Transverse colon (tissue), 4 donors: ENCODE results near the gene TAF11L2.
"Not testable (repeated sequence)": the region's sequence is repeated elsewhere in the genome, so short reads cannot be mapped to it uniquely, and the experiment has no call there.

Experiments used
- CTCF ChIP-seq, 5 experiments: fragments of 200-600 bp in 3 of 5; fragments of 450-650 bp in 2 of 5; sonication (generic) in 3 of 5; IDR thresholded peaks; 1 replicate in 2 of 5; 2 replicates in 3 of 5; pipeline ENCODE4 v1.5.1; 2016 to 2017; ENCODE audit warnings: antibody characterized with exemption in 5 of 5, inconsistent platforms in 3 of 5, mild to moderate bottlenecking in 2 of 5, moderate library complexity in 1 of 5
- EP300 ChIP-seq: sonication (generic); formaldehyde crosslinking; IDR thresholded peaks from one replicate; pipeline ENCODE4 v1.6.1; 2017; ENCODE audit warnings: antibody characterized with exemption, low read depth
- POLR2A ChIP-seq: fragments of 450-650 bp; IDR thresholded peaks from one replicate; pipeline ENCODE4 v1.6.1; 2016; ENCODE audit warnings: antibody characterized with exemption, mild to moderate bottlenecking, moderate library complexity
- POLR2AphosphoS5 ChIP-seq, 3 donors: sonication (generic); formaldehyde crosslinking; IDR thresholded peaks; one replicate each; pipeline ENCODE4 v1.6.1; 2016; ENCODE audit warnings: antibody characterized with exemption in 3 of 3

DNA sequence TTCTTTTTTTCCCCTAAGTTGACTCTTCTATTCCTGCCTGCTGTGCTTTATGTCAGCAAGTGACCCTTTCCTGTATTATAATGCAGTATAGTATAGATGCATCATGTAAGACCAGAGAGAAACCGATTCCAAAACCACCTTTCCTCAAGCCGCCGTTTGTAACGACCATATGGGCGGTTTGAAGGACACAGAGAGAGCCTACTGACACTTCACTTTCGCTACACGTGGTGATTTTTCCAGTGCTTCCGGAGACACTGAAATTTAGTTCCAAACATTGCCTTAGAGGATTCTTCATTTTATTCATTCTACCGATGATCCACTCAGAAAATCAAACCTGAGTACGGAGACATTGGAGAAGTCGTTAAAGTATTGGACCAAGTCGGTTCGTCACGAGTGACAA, 21.5 kb downstream of the TAF11L2 start:
- not testable (repeated sequence) for TF ChIP-seq CTCF (IDR thresholded peaks at IDR 0.05); POLR2A; EP300; POLR2AphosphoS5 (IDR thresholded peaks at IDR 0.05)
